AG04449 (cell line): ENCODE results near the gene SMTNL1.
"Not testable (repeated sequence)": the region's sequence is repeated elsewhere in the genome, so short reads cannot be mapped to it uniquely, and the experiment has no call there.

Source experiments
- CTCF ChIA-PET: fragments of 350-600 bp; formaldehyde crosslinking; extraction: SDS; loops from one replicate; lab custom pipeline; 2021; ENCODE audit warnings: antibody characterized with exemption; lab: Yijun Ruan, JAX
- POLR2A ChIA-PET: fragments of 400-600, 350-600 bp; formaldehyde crosslinking; extraction: SDS; loops from one replicate; lab custom pipeline; 2020; ENCODE audit warnings: antibody characterized with exemption, inconsistent platforms; lab: Yijun Ruan, JAX
- DNase-seq: peaks from one replicate; pipeline ENCODE4 v3.0.0-alpha.2; 2010; ENCODE audit warnings: low read depth, low spot score
- H3K4me3 ChIP-seq: 2 replicates; pipeline ENCODE4 v1.5.1; 2011; ENCODE audit warnings: low read depth, mild to moderate bottlenecking, control low read depth, low read length
- TF ChIP-seq, protein P1 (sequence below): IDR thresholded peaks from one replicate; pipeline ENCODE4 v1.5.1; 2011; ENCODE audit warnings: mild to moderate bottlenecking, moderate library complexity, low read length, control low read depth, inconsistent platforms; ENCODE audit not compliant: insufficient read depth; ENCODE audit errors: missing control alignments

SMTNL1 gene

DNA sequence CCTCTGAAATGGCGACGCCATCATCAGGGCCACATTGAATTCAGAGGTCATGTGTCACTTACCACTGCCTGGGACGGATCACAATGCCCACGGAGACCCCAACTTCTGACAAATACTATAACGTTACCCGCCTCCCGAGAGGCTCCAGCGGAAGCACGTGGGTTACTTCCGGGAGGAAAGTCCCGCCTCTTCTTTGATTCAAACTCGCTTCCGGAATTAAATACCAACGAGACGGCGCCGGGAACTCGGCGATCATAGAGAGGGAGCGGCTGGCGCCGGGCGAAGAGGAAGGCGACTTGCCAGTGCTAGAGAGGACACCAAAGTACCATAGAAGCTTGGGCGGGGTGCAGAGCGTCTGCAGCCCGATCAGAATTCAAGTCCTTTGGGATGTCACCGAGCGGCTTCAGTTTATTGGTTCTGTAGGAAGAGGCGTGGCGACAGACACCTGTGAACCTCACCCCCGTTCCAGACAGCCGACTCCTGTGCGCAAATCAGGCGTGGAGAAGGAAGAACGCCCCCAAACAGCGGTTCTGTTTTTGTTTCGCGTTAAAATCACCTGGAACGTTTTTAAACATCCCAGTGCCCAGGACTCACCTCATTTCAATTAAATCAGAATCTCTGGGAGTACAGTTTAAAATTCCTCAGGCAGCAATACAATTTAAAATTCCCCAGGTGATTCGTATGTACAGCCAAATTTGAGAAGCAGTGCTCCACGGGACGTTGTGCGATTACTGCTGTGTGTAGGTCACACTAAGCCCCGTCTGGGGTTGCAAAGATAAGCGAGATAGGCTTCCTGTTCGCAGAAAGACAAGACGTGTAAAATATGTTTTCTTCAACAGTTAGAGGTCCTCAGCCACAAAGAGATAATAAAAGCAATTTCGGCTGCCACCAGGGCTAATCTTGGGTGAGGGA, 6.5 kb upstream of the SMTNL1 start, which contains the start of gene TIMM10:
Gene TIMM10, minus strand, starts transcription at position 159 of the 912 bp plus-strand sequence. CDS start 565 bp downstream, outside the sequence.
- ChIA-PET POLR2A (interaction anchor here (0.9 to 1.5 kb wide), 2 partner anchors 24 to 111 kb away, joined by 3 read pairs; no protein-coding TSS in a partner anchor), CTCF (interaction anchor here (0.7 to 18.1 kb wide), 12 partner anchors 13 to 993 kb away, joined by 3 to 421 read pairs (median 48); partner anchors contain the start of genes RTN4RL2 and SLC43A1)
- H3K4me3 ChIP-seq = peak within 1 kb of the TSS; percentile 96
- peak; percentile 68 for DNase-seq
- TF ChIP-seq, protein P1, sequence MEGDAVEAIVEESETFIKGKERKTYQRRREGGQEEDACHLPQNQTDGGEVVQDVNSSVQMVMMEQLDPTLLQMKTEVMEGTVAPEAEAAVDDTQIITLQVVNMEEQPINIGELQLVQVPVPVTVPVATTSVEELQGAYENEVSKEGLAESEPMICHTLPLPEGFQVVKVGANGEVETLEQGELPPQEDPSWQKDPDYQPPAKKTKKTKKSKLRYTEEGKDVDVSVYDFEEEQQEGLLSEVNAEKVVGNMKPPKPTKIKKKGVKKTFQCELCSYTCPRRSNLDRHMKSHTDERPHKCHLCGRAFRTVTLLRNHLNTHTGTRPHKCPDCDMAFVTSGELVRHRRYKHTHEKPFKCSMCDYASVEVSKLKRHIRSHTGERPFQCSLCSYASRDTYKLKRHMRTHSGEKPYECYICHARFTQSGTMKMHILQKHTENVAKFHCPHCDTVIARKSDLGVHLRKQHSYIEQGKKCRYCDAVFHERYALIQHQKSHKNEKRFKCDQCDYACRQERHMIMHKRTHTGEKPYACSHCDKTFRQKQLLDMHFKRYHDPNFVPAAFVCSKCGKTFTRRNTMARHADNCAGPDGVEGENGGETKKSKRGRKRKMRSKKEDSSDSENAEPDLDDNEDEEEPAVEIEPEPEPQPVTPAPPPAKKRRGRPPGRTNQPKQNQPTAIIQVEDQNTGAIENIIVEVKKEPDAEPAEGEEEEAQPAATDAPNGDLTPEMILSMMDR = no peak

DNA sequence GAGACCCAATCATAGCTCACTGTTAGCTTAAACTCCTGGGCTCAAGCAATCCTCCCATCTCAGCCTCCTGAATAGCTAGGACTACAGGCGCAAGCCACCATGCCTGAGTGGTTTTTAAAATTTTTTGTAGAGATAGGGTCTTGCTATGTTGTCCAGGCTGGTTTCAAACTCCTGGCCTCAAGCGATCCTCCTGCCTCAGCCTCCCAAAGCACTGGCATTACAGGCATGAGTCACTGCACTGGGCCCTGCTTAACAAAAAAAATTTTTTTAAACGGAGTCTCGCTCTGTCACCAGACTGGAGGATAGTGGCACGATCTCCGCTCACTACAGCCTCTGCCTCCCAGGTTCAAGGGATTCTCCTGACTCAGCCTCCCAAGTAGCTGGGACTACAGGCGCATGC, 2.9 kb upstream of the SMTNL1 start:
- CTCF ChIA-PET = interaction anchor here (1.2 to 1.8 kb wide), 5 partner anchors 62 to 110 kb away, joined by 3 to 8 read pairs (median 4); no protein-coding TSS in a partner anchor
- H3K4me3 ChIP-seq, DNase-seq: not testable (repeated sequence)
- POLR2A ChIA-PET = interaction anchor here (0.5 kb wide), 1 partner anchor 21 kb away, joined by 3 read pairs; no protein-coding TSS in a partner anchor

DNA sequence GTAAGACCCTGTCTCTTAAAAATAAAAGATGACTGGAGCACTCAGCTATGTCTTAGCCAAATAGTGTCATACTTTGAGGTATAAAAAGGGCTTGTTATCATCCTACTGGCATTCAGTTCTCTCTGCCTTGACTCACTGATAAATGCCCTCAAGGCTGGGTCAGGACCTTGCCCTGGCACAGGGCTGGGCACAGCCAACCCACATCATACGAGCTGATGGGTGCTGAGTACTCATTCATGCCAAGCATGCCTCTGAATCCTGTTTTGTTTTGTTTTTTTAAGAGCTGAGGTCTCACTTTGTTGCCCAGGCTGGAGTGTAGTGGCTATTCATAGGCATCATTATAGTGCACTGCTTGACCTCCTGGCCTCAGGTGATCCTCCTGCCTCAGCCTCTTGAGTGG, 1.9 kb downstream of the SMTNL1 start:
- POLR2A ChIA-PET = no interaction called here
- no peak overlapping the region for H3K4me3 ChIP-seq
- DNase-seq = no peak
- CTCF ChIA-PET = interaction anchor here (0.7 to 2.1 kb wide), 4 partner anchors 12 to 194 kb away, joined by 3 to 9 read pairs (median 4); no protein-coding TSS in a partner anchor
- TF ChIP-seq, protein P1 = no peak

DNA sequence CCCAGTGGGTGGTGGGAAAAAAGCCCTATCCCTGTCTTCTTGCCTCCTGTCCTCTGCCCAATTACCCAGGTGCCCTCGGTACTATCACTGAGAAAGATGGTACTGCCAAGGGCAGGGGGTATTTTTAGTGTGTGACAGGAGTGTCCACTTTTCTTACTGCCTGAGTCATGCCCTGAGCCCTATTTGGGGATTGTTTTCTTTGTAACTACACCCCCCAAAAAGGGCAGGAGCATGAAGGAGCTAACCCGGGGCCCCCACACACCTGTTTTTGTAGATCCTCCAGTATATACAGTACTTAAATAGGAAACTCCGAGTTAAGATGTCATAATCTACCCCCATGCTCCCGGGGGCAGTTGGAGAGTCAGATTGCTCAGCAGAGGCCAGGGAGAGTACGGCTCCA, 3.8 kb downstream of the SMTNL1 start:
- no peak for DNase-seq
- ChIA-PET CTCF (interaction anchor here (1.5 kb wide), 1 partner anchor 100 kb away, joined by 3 read pairs; no protein-coding TSS in a partner anchor), POLR2A (no interaction called here)
- no peak overlapping the region for H3K4me3 ChIP-seq
- TF ChIP-seq, protein P1 = no peak

DNA sequence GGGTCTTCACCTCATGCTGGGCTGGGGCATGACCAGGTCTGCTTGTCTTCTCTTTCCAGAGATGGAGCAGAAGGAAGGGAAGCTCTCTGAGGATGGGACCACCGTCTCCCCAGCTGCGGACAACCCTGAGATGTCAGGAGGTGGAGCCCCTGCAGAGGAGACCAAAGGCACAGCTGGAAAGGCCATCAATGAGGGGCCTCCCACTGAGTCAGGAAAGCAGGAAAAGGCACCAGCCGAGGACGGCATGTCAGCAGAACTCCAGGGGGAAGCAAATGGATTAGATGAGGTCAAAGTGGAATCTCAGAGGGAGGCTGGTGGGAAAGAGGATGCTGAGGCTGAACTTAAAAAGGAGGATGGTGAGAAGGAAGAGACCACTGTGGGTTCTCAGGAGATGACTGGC, 5.2 kb downstream of the SMTNL1 start:
- ChIA-PET POLR2A (interaction anchor here (0.6 kb wide), 1 partner anchor 267 kb away, joined by 3 read pairs; no protein-coding TSS in a partner anchor), CTCF (interaction anchor here (1.5 kb wide), 2 partner anchors 25 to 99 kb away, joined by 3 read pairs; partner anchors contain the start of gene UBE2L6)
- DNase-seq = no peak
- TF ChIP-seq, protein P1 = no peak
- H3K4me3 ChIP-seq = no peak overlapping the region

DNA sequence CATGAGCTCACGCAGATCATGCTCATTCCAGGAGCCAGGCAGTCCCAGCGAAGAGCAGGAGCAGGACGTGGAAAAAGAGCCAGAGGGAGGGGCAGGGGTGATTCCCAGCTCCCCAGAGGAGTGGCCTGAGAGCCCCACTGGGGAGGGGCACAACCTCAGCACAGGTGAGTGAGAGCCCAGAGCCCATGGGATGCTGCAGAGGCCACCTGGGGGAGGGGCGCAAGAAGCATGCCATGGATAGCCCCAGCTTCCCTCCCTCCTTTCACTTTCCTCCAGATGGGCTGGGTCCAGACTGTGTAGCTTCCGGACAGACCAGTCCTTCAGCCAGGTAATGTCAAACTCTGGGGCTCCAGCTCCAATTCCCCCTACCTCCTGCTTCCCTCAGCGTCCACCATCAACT, 6.2 kb downstream of the SMTNL1 start:
- ChIA-PET CTCF (interaction anchor here (1.1 to 1.7 kb wide), 4 partner anchors 12 to 980 kb away, joined by 3 to 4 read pairs (median 4); partner anchors contain the start of gene UBE2L6), POLR2A (no interaction called here)
- DNase-seq = no peak
- H3K4me3 ChIP-seq = no peak overlapping the region
- TF ChIP-seq, protein P1 = no peak
